Measurements from ENCODE around the gene MBTPS1. TPM values are rescaled to one million over a fixed set of nuclear protein-coding genes. Genes with fewer than 3 reads are reported as not detected.

The MBTPS1 gene
- polyA plus RNA-seq (66.9 and 86.9 TPM in 2 replicates), polyA minus RNA-seq (106 and 107 TPM in 2 replicates)

DNA sequence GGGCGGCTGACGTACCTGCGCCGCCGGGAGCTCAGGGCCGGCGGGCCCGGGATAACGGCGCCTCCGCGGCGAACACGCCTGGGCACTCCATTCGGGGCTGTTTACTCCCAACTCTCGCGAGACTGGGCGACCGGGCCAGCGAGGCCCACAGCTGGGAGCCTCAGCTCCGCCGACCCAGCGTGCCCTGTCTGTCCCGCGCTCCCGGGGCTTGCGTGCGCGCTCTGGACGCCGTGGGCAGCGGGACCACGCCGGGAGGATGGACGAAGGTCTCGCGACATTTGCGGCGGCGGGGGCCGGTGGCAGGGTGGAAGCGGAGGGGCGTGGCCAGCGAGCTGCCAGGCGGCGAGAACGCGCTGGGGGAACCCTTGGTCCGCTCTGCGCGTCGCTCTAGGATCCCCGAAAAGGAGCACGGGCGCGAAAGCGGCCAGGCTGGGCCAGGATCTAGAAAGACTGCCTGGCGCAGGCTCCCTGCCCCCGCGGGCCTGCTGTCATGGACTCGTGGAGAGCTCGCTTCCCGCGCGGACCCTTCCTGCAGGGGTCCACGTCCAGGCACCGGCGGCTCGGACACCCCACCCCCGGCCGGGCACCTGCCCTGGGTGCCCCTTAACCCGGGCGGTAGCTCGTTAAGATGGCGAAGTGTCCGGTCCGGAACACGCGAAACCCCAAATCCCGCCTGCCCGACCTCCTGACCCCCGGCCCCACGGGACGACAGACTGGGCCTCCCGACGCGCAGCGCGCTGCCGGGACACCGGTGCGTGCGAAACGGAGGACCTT lies at the start of gene MBTPS1:
MBTPS1 (minus strand) TSS at position 223 of the 774 bp plus-strand sequence. CDS start 15,159 bp downstream, outside the sequence.
- Histone ChIP-seq H3K36me3 (ENCODE audit: insufficient read depth, low read length) (peaks cover 4% of the 10 kb centered on the region), H3F3A (ENCODE audit: insufficient read depth, low read length, poor library complexity, severe bottlenecking) (no peaks in the 10 kb centered on the region), H3K9me3 (ENCODE audit: low read length) (no peaks in the 10 kb centered on the region), H3K9me2 (ENCODE audit: insufficient read depth, low read length) (no peaks in the 10 kb centered on the region), H3K79me2 (replicated peaks; ENCODE audit: insufficient read depth, low read length) (peaks cover 38% of the 10 kb centered on the region), H3K27me3 (ENCODE audit: insufficient read depth, low read depth, low read length) (no peaks in the 10 kb centered on the region), H4K20me1 (ENCODE audit: insufficient read depth) (no peaks in the 10 kb centered on the region), H2AFZ (ENCODE audit: low read depth, low read length) (peak within 1 kb of the TSS; percentile 83), H3K4me3 (ENCODE audit: low read length) (peak within 1 kb of the TSS; percentile 100), H3K27ac (ENCODE audit: low read length) (peak within 1 kb of the TSS; percentile 88), H3K9ac (ENCODE audit: low read length) (peak within 1 kb of the TSS; percentile 89), H3K4me2 (ENCODE audit: low read length) (peak within 1 kb of the TSS; percentile 94)
- TF ChIP-seq TAF1 (IDR thresholded peaks at IDR 0.05; ENCODE audit: low read depth) (peak; percentile 88), REST (IDR thresholded peaks at IDR 0.05; ENCODE audit: borderline replicate concordance) (peak; percentile 45), EZH2 (IDR thresholded peaks at IDR 0.05; ENCODE audit: borderline replicate concordance, insufficient read depth, low read length, poor library complexity, severe bottlenecking) (no peak), CTCF (IDR thresholded peaks at IDR 0.05; ENCODE audit: poor library complexity, severe bottlenecking) (peak; percentile 63), RAD21 (conservative IDR thresholded peaks at IDR 0.05) (peak; percentile 13), EP300 (conservative IDR thresholded peaks at IDR 0.05; ENCODE audit: poor library complexity, severe bottlenecking) (peak; percentile 63), POLR2AphosphoS5 (IDR thresholded peaks at IDR 0.05) (peak; percentile 92), SMC3 (conservative IDR thresholded peaks at IDR 0.05; ENCODE audit: poor library complexity) (peak; percentile 26), MXI1 (conservative IDR thresholded peaks at IDR 0.05; ENCODE audit: poor library complexity, severe bottlenecking) (peak; percentile 80)

DNA sequence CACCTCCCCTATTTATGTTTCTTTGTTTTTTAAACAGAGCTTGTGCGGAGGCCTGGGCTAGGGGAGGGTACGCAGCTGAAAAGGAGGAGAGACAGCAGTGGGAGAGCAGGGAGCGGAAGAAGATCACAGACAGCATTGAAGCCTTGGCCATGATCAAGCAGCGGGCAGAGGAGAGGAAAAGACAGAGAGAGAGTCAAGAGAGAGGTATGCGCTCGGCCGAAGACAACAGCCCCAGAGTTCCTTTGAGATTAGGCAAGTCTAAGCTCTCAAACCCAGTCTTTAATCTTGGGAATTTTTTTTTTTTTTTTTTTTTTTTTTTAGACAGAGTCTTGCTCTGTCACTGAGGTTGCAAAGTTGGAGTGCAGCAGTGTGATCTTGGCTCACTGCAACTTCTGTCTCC lies 49.0 kb upstream of the MBTPS1 start:
- Histone ChIP-seq H3K4me2 (ENCODE audit: low read length) (no peak overlapping the region), H3K4me3 (ENCODE audit: low read length) (no peak overlapping the region), H3K9ac (ENCODE audit: low read length) (no peak overlapping the region), H3K79me2 (replicated peaks; ENCODE audit: insufficient read depth, low read length) (no peaks in the 10 kb centered on the region), H4K20me1 (ENCODE audit: insufficient read depth) (no peaks in the 10 kb centered on the region), H2AFZ (ENCODE audit: low read depth, low read length) (no peak overlapping the region), H3K36me3 (ENCODE audit: insufficient read depth, low read length) (no peaks in the 10 kb centered on the region), H3F3A (ENCODE audit: insufficient read depth, low read length, poor library complexity, severe bottlenecking) (no peaks in the 10 kb centered on the region), H3K27me3 (ENCODE audit: insufficient read depth, low read depth, low read length) (no peaks in the 10 kb centered on the region), H3K9me2 (ENCODE audit: insufficient read depth, low read length) (no peaks in the 10 kb centered on the region), H3K27ac (ENCODE audit: low read length) (no peak overlapping the region), H3K9me3 (ENCODE audit: low read length) (no peaks in the 10 kb centered on the region)
- TF ChIP-seq EP300 (conservative IDR thresholded peaks at IDR 0.05; ENCODE audit: poor library complexity, severe bottlenecking) = no peak
- TF ChIP-seq MXI1 (conservative IDR thresholded peaks at IDR 0.05; ENCODE audit: poor library complexity, severe bottlenecking) = no peak
- TF ChIP-seq RAD21 (conservative IDR thresholded peaks at IDR 0.05) = no peak
- no peak for TF ChIP-seq REST (IDR thresholded peaks at IDR 0.05; ENCODE audit: borderline replicate concordance)
- TF ChIP-seq POLR2AphosphoS5 (IDR thresholded peaks at IDR 0.05) = no peak
- no peak for TF ChIP-seq SMC3 (conservative IDR thresholded peaks at IDR 0.05; ENCODE audit: poor library complexity)
- no peak for TF ChIP-seq EZH2 (IDR thresholded peaks at IDR 0.05; ENCODE audit: borderline replicate concordance, insufficient read depth, low read length, poor library complexity, severe bottlenecking)
- TF ChIP-seq TAF1 (IDR thresholded peaks at IDR 0.05; ENCODE audit: low read depth) = no peak
- no peak for TF ChIP-seq CTCF (IDR thresholded peaks at IDR 0.05; ENCODE audit: poor library complexity, severe bottlenecking)

Measured in neural cell (in vitro differentiated cells).